ENCODE measurements around the gene DOK7.

DOK7 gene

GRCh38 chr4:3462790-3463415 lies at the start of gene DOK7:
DOK7 (plus strand) TSS chr4:3463306; CDS start chr4:3463376, 70 bp downstream.
- DNase-seq (ENCODE audit: low read depth) = no peak

GRCh38 chr4:3413675-3414420 lies 49.3 kb upstream of the DOK7 start:
- DNase-seq (ENCODE audit: low read depth) = no peak

GRCh38 chr4:3414421-3415279 lies 48.5 kb upstream of the DOK7 start:
- DNase-seq (ENCODE audit: low read depth) = no peak

- DNase-seq (ENCODE audit: low read depth) = no peak
Observed at GRCh38 chr4:3415471-3416141, 47.5 kb upstream of the DOK7 start.

DNA sequence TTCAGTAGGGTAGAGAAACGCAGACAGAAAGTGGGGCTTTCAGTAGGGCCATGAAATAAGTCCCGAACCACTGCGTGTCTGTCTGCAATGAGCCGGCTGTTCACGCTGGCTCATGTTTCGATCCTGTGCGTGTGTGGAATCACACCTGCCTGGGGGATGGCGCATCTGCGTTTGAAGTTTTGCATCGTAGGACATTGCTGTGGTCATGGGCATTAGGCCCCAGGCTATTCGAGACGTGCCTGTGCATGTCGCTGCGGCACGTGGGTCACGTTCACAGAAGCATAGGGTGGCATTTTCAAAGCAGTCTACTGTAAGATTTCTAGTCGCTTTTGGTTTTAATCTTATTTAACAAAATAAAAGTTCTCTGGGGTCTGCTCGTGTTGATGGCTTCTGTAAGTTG lies 46.8 kb upstream of the DOK7 start:
- no peak for DNase-seq (ENCODE audit: low read depth)

DNA sequence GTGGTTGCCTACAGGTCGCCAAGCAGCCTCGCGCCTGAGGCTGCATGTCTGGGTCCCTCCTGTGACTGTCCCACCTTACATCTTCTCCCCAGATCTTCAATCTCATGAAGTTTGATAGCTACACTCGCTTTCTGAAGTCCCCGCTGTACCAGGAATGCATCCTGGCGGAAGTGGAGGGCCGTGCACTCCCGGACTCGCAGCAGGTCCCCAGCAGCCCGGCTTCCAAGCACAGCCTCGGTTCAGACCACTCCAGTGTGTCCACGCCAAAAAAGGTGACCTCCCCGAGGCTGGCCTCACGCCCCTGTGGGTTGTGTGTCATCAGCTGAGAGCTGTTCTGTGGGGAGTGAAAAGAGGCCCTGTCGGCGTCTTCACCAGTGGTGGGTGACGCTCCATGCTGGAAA lies 46.3 kb upstream of the DOK7 start:
- DNase-seq (ENCODE audit: low read depth) = no peak

DNA sequence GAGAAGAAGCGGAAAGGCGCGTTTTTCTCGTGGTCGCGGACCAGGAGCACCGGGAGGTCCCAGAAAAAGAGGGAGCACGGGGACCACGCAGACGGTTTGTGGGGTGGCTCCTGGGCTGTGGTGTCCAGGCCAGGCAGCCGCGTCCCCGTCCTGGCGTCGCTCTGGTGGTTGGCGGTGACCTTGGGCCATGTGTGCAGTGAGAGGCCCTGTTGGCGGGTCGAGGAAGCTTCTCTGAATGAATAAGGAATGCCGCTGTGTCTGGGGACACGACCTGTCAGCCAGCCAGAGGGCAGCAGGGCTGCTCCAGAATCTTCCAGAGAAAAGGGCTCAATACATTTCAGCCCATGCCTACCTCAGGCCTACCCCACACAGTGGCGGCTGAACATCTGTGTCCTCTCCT lies 45.7 kb upstream of the DOK7 start:
- no peak for DNase-seq (ENCODE audit: low read depth)

DNA sequence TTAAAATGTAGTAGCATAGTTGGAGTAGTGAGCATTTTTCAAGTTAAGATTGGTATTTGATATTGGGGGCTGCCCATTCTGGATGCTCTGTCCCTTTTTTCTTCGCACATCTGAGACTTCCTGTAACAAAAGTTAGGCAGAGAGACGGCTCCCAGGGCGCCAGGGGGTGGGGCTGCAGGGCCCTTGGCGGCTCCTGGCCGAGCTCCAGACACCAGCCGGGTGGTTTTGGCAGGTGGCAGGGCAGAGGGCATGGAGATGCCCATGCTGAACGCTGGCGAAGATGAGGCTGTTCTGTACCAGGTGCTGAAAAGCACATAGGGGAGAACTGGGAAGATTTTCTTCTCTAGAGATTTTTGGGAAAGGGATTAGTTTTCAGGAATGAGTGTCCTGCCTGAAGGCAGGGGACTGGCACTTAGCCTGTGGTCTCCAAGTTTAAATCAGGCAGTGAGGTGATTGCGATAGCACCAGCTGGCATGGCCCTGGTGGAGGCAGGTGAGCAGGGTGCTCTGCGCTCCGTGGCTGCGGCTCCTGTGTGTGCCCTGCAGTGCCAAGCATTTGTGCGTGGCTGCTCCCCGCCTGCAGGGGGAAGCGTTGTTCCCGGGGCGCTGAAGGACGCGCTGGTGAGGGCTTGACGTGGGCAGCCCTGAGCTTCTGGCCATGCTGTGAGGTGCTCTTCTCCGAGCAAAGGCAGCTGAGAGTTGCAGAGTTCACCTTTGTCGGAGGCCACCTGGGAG lies 44.9 kb upstream of the DOK7 start:
- no peak for DNase-seq (ENCODE audit: low read depth)

DNA sequence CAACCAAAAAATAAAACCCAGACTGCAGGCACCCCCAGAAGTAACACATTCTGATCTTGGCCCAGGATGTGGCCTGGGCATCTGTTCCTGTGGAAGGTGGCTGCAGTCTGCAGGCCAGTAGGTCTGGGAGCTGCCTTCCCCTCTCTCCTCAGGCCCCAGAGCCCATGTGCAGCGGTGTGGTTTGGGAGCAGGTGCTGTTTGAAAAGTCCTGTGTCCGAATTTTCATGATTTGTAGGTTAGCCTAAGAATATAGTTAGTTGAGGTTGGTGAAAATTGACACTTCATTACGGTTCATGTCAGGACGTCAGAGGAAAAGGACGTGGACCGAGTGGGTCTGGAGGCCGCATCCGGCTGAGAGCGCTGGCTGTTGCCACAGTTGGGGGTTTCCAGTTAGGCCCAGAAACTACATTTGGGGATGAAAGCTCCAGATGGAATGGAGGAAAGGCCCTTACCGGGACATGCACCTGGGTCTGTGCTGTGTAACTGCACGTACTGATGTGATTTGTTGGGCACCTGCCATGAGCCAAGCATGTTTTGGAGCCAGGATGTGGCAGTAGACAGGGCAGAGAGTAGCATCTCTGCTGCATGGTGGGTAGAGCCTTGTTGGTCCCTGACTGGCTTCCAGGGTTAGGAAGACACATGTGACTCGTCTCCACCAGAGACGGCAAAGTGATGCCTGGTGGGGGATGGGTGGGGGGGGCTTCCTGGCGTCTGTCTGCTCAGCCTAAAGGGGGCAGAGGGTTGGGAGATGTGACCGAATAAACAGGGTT lies 43.1 kb upstream of the DOK7 start:
- no peak for DNase-seq (ENCODE audit: low read depth)

GRCh38 chr4:3420606-3420955 lies 42.5 kb upstream of the DOK7 start:
- DNase-seq (ENCODE audit: low read depth) = no peak

- DNase-seq (ENCODE audit: low read depth) = no peak
Observed at GRCh38 chr4:3420956-3421355, 42.1 kb upstream of the DOK7 start.

- no peak for DNase-seq (ENCODE audit: low read depth)
Observed at GRCh38 chr4:3421470-3421869, 41.6 kb upstream of the DOK7 start.

- DNase-seq (ENCODE audit: low read depth) = no peak
Observed at GRCh38 chr4:3422241-3422801, 40.8 kb upstream of the DOK7 start.

DNA sequence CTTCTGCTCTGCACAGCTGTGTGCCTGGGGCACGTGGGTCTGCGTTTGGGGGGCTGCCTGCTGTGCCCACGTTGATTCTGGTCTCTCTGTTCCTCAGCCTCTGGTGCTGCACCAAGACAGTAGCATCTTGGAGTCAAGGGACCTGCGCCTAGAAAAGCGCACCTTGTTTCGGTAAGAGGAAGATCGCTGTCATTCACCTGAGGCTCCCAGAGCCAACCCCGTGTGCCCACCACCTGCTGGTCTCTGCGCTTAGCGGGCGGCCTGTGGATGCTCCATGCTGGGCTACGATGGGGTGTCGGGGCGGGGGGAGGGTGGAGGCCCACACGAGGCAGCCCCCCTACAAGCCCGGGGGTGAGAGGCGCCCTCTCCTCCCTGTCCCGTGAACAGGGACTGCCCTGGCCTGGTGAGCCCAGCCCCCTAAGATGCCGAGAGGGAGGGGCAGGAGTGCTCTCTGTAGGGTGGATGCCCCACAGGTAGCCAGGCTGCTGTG lies 40.3 kb upstream of the DOK7 start:
- DNase-seq (ENCODE audit: low read depth) = no peak

GRCh38 chr4:3423406-3423805 lies 39.7 kb upstream of the DOK7 start:
- DNase-seq (ENCODE audit: low read depth) = no peak

- DNase-seq (ENCODE audit: low read depth) = no peak
Observed at GRCh38 chr4:3423952-3424351, 39.2 kb upstream of the DOK7 start.

DNA sequence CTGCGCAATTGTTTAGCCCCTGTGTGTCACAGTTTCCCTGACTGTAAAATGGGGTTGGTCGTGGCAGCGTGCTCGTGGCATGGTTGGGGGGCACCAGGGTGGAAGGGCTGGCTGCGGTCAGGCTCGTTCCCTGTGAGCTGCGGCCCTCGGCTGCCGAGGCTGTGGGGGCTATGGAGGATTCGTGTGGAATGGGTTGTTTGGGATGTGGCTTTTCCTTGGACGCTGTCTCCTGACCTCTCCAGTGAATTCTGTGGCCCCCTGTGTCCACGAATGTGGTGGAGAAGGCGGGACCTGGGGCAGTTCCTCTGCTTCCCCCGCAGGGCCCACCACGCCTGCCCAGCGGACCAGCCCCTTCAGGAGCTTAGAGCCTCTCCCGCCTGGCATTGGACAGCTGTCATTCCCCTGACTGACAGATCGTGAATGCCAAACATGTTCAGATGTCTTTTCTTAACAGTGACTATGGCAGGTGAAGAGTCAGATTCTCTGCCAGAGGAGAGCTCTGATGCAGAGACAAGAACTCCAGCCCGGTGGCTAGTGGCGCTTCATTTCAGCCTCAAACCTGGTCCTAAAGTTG lies 38.5 kb upstream of the DOK7 start:
- DNase-seq (ENCODE audit: low read depth) = no peak

DNA sequence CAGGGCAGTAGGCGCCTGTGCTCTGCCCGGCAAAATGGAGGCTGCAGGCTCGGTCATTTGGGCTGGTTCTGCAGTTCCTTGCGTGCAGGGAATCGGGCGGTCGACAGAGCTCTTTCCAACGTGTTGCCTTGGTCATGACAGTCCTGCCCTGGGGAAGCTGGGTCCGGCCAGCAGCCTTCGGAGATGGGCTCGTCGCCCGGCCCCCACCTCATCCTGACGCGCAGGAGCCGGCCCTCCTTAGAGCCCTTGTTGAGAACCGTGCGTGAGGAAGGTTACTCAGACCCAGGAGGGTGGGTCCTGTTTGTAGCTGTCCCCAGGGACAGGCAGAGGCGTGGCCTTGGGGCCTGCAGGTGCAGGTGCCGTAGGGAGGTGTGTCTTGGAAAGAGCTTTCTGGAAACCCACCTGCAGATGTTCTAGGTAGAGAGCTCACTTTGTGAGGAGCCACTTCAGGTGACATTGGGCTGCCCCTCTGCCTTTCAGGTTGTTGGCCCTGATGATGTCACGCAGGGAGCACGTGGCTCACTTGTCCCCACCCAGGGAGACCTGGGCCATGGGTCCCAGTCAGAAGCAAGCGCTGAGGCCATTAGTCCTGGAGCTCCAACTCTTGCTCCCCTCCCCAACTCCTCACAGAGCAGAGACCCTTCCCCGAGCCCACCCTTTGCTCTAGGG lies 36.5 kb upstream of the DOK7 start:
- no peak for DNase-seq (ENCODE audit: low read depth)

DNA sequence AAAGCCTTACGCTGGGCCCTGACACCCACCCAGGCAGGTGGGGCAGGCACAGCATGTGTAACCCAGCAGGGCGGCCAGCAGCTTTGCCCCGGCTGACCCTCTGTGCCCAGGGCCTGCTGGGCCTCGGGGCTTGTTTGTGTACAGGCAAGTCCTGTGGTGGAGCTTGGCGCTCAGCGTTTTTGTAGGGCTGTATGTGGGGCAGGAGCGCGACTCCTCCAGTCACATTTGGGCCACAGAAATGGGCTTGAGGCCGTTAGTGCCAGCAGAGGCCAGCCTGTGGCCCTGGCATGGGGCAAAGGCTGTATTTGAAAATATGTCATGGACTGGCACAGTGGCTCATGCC lies 36.0 kb upstream of the DOK7 start:
- no peak for DNase-seq (ENCODE audit: low read depth)
